MM.1S (cell line): ENCODE measurements around the gene GLI1.

ENCODE experiments used
- CTCF ChIP-seq: fragments of 300-600 bp; sonication (generic); IDR thresholded peaks from 2 replicates; pipeline ENCODE4 v1.5.1; 2016; ENCODE audit warnings: antibody characterized with exemption, low read length, mixed read lengths
- EZH2 ChIP-seq: fragments of 300-600 bp; sonication (generic); optimal IDR thresholded peaks from 2 replicates; pipeline ENCODE3; 2017; ENCODE audit warnings: low read depth, mild to moderate bottlenecking, antibody characterized with exemption, low read length, mixed read lengths

- TF ChIP-seq CTCF (peak; percentile 97), EZH2 (no peak)
Observed at GRCh38 chr12:57462251-57462911, 2.8 kb downstream of the GLI1 start.
